Measurements from ENCODE around the gene PNPO.

- TF ChIP-seq RAD21 (IDR thresholded peaks at IDR 0.05; ENCODE audit: low read length) (no peak), POLR2AphosphoS5 (IDR thresholded peaks at IDR 0.05; ENCODE audit: low read depth, low read length) (no peak)
Observed at GRCh38 chr17:47990962-47991731, 49.8 kb downstream of the PNPO start.
